ENCODE results near the gene ZNF484.

- no peak for TF ChIP-seq EZH2 (IDR thresholded peaks at IDR 0.05; ENCODE audit: low read length, missing control alignments)
- no peak for TF ChIP-seq CTCF (conservative IDR thresholded peaks at IDR 0.05 in 1 of 2, IDR thresholded peaks at IDR 0.05 in 1 of 2; ENCODE audit: low read depth in 1 of 2, low read length in 2 of 2)
Observed at GRCh38 chr9:92917176-92917800, 39.5 kb upstream of the ZNF484 start.

All from fibroblast of lung (primary cell).